ENCODE measurements around the gene TMEM267.
A peak's percentile ranks its signal among the peaks of the same experiment; 100 is the strongest.

TMEM267 gene

GRCh38 chr5:43422143-43422542 is 61.5 kb downstream of the TMEM267 start:
- H3K27ac Mint-ChIP-seq, result peak overlapping the region; percentile 78 to 90 (median 89)
- peak overlapping the region in 1 of 3 experiments; percentile 21 for H3K4me3 Mint-ChIP-seq
- H3K9me3 Mint-ChIP-seq, result no peaks in the 10 kb centered on the region
- H3K27me3 Mint-ChIP-seq (ENCODE audit: low read depth), result no peaks in the 10 kb centered on the region
- no peaks in the 10 kb centered on the region for H3K36me3 Mint-ChIP-seq (ENCODE audit: low read depth)
- peaks cover 14% of the 10 kb centered on the region for H3K4me1 Mint-ChIP-seq
- TF ChIP-seq CTCF (IDR thresholded peaks at IDR 0.05; ENCODE audit: unreplicated experiment in 3 of 3), result no peak

GRCh38 chr5:43421450-43422133 is 62.1 kb downstream of the TMEM267 start:
- no peak overlapping the region for H3K4me3 Mint-ChIP-seq
- H3K27ac Mint-ChIP-seq, result peak overlapping the region; percentile 78 to 90 (median 89)
- no peak for TF ChIP-seq CTCF (IDR thresholded peaks at IDR 0.05; ENCODE audit: unreplicated experiment in 3 of 3)
- no peaks in the 10 kb centered on the region for H3K36me3 Mint-ChIP-seq (ENCODE audit: low read depth)
- H3K4me1 Mint-ChIP-seq, result peaks cover 18% of the 10 kb centered on the region
- H3K9me3 Mint-ChIP-seq, result no peaks in the 10 kb centered on the region
- no peaks in the 10 kb centered on the region for H3K27me3 Mint-ChIP-seq (ENCODE audit: low read depth)

GRCh38 chr5:43420241-43420640 is 63.4 kb downstream of the TMEM267 start:
- H3K27ac Mint-ChIP-seq, result peak overlapping the region in 2 of 3 experiments; percentile 61 to 70
- no peaks in the 10 kb centered on the region for H3K36me3 Mint-ChIP-seq (ENCODE audit: low read depth)
- H3K4me3 Mint-ChIP-seq, result no peak overlapping the region
- peaks cover 24% of the 10 kb centered on the region for H3K4me1 Mint-ChIP-seq
- H3K9me3 Mint-ChIP-seq, result no peaks in the 10 kb centered on the region
- no peak for TF ChIP-seq CTCF (IDR thresholded peaks at IDR 0.05; ENCODE audit: unreplicated experiment in 3 of 3)
- H3K27me3 Mint-ChIP-seq (ENCODE audit: low read depth), result peaks cover 6% of the 10 kb centered on the region

GRCh38 chr5:43418561-43418960 is 65.1 kb downstream of the TMEM267 start:
- no peak for TF ChIP-seq CTCF (IDR thresholded peaks at IDR 0.05; ENCODE audit: unreplicated experiment in 3 of 3)
- H3K4me1 Mint-ChIP-seq, result peaks cover 24% of the 10 kb centered on the region
- H3K27me3 Mint-ChIP-seq (ENCODE audit: low read depth), result peaks cover 7% of the 10 kb centered on the region
- no peak overlapping the region for H3K4me3 Mint-ChIP-seq
- H3K27ac Mint-ChIP-seq, result peak overlapping the region in 1 of 3 experiments; percentile 22
- H3K9me3 Mint-ChIP-seq, result no peaks in the 10 kb centered on the region
- H3K36me3 Mint-ChIP-seq (ENCODE audit: low read depth), result no peaks in the 10 kb centered on the region

GRCh38 chr5:43416803-43417394 is 66.8 kb downstream of the TMEM267 start:
- Mint-ChIP-seq H3K36me3 (ENCODE audit: low read depth) (no peaks in the 10 kb centered on the region), H3K4me3 (no peak overlapping the region), H3K4me1 (peaks cover 17% of the 10 kb centered on the region), H3K27ac (peak overlapping the region in 2 of 3 experiments; percentile 7 to 45), H3K9me3 (no peaks in the 10 kb centered on the region), H3K27me3 (ENCODE audit: low read depth) (peaks cover 7% of the 10 kb centered on the region)
- no peak for TF ChIP-seq CTCF (IDR thresholded peaks at IDR 0.05; ENCODE audit: unreplicated experiment in 3 of 3)
